Caco-2 (cell line): ENCODE measurements around the gene GLIS1. TPM values are rescaled to one million over a fixed set of nuclear protein-coding genes. Genes with fewer than 3 reads are reported as not detected.

Experiments
- BruUV-seq: library from RNA; stranded (reverse); fragments of 400-500 nt; replicated peaks from 2 replicates; lab custom pipeline; 2021; lab: Mats Ljungman, UMichigan
- CTCF ChIA-PET: fragments of 300-600 bp; sonication (Branson Sonifier 250); formaldehyde crosslinking; loops from one replicate; lab custom pipeline; 2022; ENCODE audit warnings: antibody characterized with exemption; lab: Charles Lee
- POLR2A ChIA-PET: fragments of 300-600 bp; sonication (Branson Sonifier 250); formaldehyde crosslinking; loops from one replicate; lab custom pipeline; 2022; ENCODE audit warnings: antibody characterized with exemption; lab: Charles Lee
- DNase-seq, 2 experiments: peaks; one replicate each; pipeline versions ENCODE4 v3.0.0 to v3.0.0-alpha.2; 2020 to 2022
- H3K27me3 ChIP-seq: replicated peaks from 2 replicates; pipeline ENCODE4 v1.6.0; 2011; ENCODE audit warnings: low read length; ENCODE audit not compliant: control insufficient read depth, insufficient read depth
- H3K36me3 ChIP-seq: 2 replicates; pipeline ENCODE4 v1.5.1; 2011; ENCODE audit warnings: low read length; ENCODE audit not compliant: control insufficient read depth, insufficient read depth
- H3K4me1 ChIP-seq: fragments of 250-450 bp; sonication (Bioruptor Pico); 2 replicates; pipeline ENCODE4 v1.5.1; 2020; ENCODE audit warnings: mild to moderate bottlenecking
- H3K4me3 ChIP-seq: 2 replicates; pipeline ENCODE4 v1.5.1; 2011; ENCODE audit warnings: low read depth, mild to moderate bottlenecking, control low read depth, low read length
- H3K9me3 ChIP-seq: fragments of 250-450 bp; sonication (Bioruptor Pico); 2 replicates; pipeline ENCODE4 v1.5.1; 2020; ENCODE audit warnings: mild to moderate bottlenecking, moderate library complexity
- H3K27ac Mint-ChIP-seq: one replicate; pipeline ENCODE4 v1.8.0; 2022; ENCODE audit warnings: mixed read lengths; ENCODE audit not compliant: unreplicated experiment
- H3K27me3 Mint-ChIP-seq: one replicate; pipeline ENCODE4 v1.8.0; 2022; ENCODE audit warnings: mixed read lengths; ENCODE audit not compliant: insufficient read depth, unreplicated experiment
- H3K36me3 Mint-ChIP-seq: one replicate; pipeline ENCODE4 v1.8.0; 2022; ENCODE audit warnings: mild to moderate bottlenecking, mixed read lengths; ENCODE audit not compliant: insufficient read depth, unreplicated experiment
- H3K4me1 Mint-ChIP-seq: one replicate; pipeline ENCODE4 v1.8.0; 2022; ENCODE audit warnings: low read depth, mixed read lengths; ENCODE audit not compliant: unreplicated experiment
- H3K4me3 Mint-ChIP-seq: one replicate; pipeline ENCODE4 v1.8.0; 2022; ENCODE audit warnings: mild to moderate bottlenecking, moderate library complexity, mixed read lengths; ENCODE audit not compliant: unreplicated experiment
- H3K9me3 Mint-ChIP-seq: one replicate; pipeline ENCODE4 v1.8.0; 2022; ENCODE audit warnings: mixed read lengths; ENCODE audit not compliant: unreplicated experiment
- intact Hi-C: fragments of 100-400 bp; cut with micrococcal nuclease; formaldehyde crosslinking; loops from one replicate; pipeline ENCODE4 v1.10.0; 2022; ENCODE audit not compliant: unreplicated experiment
- total RNA-seq: library from RNA; stranded (reverse); gene quantifications from 2 replicates; pipeline ENCODE4 v1.2.3, GENCODE V29; 2022
- TF ChIP-seq, protein P1 (sequence below), 2 experiments: fragments of 200-600 bp in 1 of 2; IDR thresholded peaks; 1 replicate in 1 of 2; 2 replicates in 1 of 2; pipeline versions ENCODE4 v1.5.1 to v1.8.0; 2011 to 2022; ENCODE audit warnings: antibody characterized with exemption in 1 of 2, control low read depth in 1 of 2, inconsistent platforms in 1 of 2, low read depth in 1 of 2, low read length in 1 of 2, mild to moderate bottlenecking in 1 of 2, moderate library complexity in 1 of 2; ENCODE audit not compliant: insufficient read depth in 1 of 2, severe bottlenecking in 1 of 2, unreplicated experiment in 1 of 2

Gene GLIS1
- total RNA-seq, 1 experiment from 2014 or later = not detected

DNA sequence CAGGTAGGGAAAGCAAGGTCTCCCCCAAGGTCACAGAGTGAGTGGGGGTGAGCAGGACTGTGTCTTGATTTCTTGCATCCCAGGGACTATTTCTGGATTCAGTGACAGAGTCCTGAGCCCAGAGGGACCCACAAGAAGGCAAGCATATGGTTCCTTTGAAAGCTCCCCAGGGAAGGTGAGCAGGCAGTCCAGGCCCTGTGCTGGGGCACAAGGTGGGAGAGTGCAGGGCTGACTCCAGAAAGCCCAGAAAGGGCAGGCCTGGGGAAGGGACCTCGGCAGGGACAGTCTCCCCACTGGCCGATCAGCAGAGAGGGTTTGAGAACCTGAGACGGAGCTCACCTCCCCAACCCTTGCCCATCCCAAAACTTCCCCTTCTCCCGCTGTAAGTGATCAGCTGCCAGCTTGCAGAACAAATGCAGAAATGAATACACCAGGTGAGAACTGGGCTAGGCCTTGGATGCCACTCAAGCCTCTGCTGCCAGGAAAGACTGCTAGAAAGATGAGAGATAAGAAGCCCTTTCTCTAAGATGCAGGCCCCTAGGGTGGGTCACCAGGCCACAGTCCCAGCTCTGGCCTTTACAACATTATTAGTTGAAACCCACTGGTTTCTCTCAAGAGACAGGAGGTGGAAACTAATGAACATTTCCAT, 121.0 kb downstream of the GLIS1 start:
- BruUV-seq = no TSS peak
- Histone ChIP-seq H3K27me3 (no peaks in the 10 kb centered on the region), H3K4me3 (no peak overlapping the region), H3K9me3 (no peaks in the 10 kb centered on the region), H3K4me1 (no peaks in the 10 kb centered on the region), H3K36me3 (no peaks in the 10 kb centered on the region)
- H3K27me3 Mint-ChIP-seq = no peaks in the 10 kb centered on the region
- CTCF ChIA-PET = no interaction called here
- H3K4me3 Mint-ChIP-seq = no peak overlapping the region
- POLR2A ChIA-PET = no interaction called here
- H3K36me3 Mint-ChIP-seq = no peaks in the 10 kb centered on the region
- no peak for DNase-seq
- H3K4me1 Mint-ChIP-seq = no peaks in the 10 kb centered on the region
- H3K9me3 Mint-ChIP-seq = no peaks in the 10 kb centered on the region
- intact Hi-C loops = no loop called here
- no peak overlapping the region for H3K27ac Mint-ChIP-seq
- TF ChIP-seq, protein P1, sequence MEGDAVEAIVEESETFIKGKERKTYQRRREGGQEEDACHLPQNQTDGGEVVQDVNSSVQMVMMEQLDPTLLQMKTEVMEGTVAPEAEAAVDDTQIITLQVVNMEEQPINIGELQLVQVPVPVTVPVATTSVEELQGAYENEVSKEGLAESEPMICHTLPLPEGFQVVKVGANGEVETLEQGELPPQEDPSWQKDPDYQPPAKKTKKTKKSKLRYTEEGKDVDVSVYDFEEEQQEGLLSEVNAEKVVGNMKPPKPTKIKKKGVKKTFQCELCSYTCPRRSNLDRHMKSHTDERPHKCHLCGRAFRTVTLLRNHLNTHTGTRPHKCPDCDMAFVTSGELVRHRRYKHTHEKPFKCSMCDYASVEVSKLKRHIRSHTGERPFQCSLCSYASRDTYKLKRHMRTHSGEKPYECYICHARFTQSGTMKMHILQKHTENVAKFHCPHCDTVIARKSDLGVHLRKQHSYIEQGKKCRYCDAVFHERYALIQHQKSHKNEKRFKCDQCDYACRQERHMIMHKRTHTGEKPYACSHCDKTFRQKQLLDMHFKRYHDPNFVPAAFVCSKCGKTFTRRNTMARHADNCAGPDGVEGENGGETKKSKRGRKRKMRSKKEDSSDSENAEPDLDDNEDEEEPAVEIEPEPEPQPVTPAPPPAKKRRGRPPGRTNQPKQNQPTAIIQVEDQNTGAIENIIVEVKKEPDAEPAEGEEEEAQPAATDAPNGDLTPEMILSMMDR (IDR thresholded peaks at IDR 0.05; ENCODE audit: insufficient read depth in 1 of 2, low read depth in 1 of 2, low read length in 1 of 2, severe bottlenecking in 1 of 2, unreplicated experiment in 1 of 2) = no peak

DNA sequence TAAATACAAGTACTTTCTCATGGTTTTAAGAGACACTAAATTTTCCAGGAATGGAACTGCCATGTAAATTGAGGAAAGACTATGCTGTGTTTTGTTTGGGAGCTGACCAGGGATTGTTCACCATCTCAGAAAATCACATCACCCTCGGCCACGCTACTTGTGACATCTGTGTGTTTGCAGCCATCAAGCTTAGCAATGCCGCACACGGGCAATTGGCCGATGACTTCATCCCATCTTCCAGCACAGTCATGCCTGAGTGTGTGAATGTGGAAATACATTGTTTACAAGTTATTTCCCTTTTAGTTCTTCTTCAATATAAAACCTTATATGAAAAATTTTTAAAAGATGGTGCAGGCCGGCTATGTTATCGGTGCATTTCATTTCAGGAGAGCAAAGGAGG, 121.6 kb downstream of the GLIS1 start:
- H3K4me1 ChIP-seq = no peaks in the 10 kb centered on the region
- H3K9me3 ChIP-seq = no peaks in the 10 kb centered on the region
- no peak for DNase-seq
- H3K27me3 ChIP-seq = no peaks in the 10 kb centered on the region
- no peaks in the 10 kb centered on the region for H3K36me3 ChIP-seq
- no peak overlapping the region for H3K4me3 Mint-ChIP-seq
- H3K27ac Mint-ChIP-seq = no peak overlapping the region
- BruUV-seq = no TSS peak
- no peaks in the 10 kb centered on the region for H3K27me3 Mint-ChIP-seq
- no peaks in the 10 kb centered on the region for H3K4me1 Mint-ChIP-seq
- no peaks in the 10 kb centered on the region for H3K9me3 Mint-ChIP-seq
- POLR2A ChIA-PET = no interaction called here
- TF ChIP-seq, protein P1 (IDR thresholded peaks at IDR 0.05; ENCODE audit: insufficient read depth in 1 of 2, low read depth in 1 of 2, low read length in 1 of 2, severe bottlenecking in 1 of 2, unreplicated experiment in 1 of 2) = no peak
- H3K4me3 ChIP-seq = no peak overlapping the region
- no peaks in the 10 kb centered on the region for H3K36me3 Mint-ChIP-seq
- intact Hi-C loops = no loop called here
- CTCF ChIA-PET = no interaction called here

DNA sequence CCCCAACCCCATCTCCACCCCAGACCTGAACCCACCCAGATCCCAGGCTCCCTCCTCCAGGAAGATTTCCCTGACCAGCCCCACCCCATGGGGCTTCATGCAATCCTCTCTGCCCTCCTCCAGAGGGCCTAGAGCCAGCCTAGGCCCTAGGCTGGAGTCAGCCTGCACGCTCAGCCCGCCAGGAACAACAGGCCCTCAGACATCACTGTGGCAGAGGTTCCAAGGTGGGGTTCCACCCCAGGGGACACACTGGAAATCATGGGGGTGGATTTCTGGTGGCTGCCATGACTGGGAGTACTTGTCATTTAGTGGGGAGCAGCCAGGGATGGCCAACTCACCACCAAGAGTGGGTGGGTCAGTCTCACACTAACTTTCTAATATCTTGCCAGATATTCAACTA, 122.0 kb downstream of the GLIS1 start:
- Mint-ChIP-seq H3K9me3 (no peaks in the 10 kb centered on the region), H3K4me1 (no peaks in the 10 kb centered on the region), H3K27me3 (peaks cover under 1% of the 10 kb centered on the region), H3K27ac (no peak overlapping the region), H3K4me3 (no peak overlapping the region), H3K36me3 (no peaks in the 10 kb centered on the region)
- TF ChIP-seq, protein P1 (IDR thresholded peaks at IDR 0.05; ENCODE audit: insufficient read depth in 1 of 2, low read depth in 1 of 2, low read length in 1 of 2, severe bottlenecking in 1 of 2, unreplicated experiment in 1 of 2) = peak in 1 of 2 experiments; percentile 16
- CTCF ChIA-PET = interaction anchor here (0.6 kb wide), 1 partner anchor 111 kb away, joined by 3 read pairs; no protein-coding TSS in a partner anchor
- no TSS peak for BruUV-seq
- intact Hi-C loops = no loop called here
- no peak overlapping the region for H3K4me3 ChIP-seq
- no peaks in the 10 kb centered on the region for H3K9me3 ChIP-seq
- POLR2A ChIA-PET = no interaction called here
- no peaks in the 10 kb centered on the region for H3K4me1 ChIP-seq
- no peaks in the 10 kb centered on the region for H3K36me3 ChIP-seq
- no peak for DNase-seq
- H3K27me3 ChIP-seq = no peaks in the 10 kb centered on the region
